ENCODE measurements around the gene CASTOR2.
"Not testable (repeated sequence)": the region's sequence is repeated elsewhere in the genome, so short reads cannot be mapped to it uniquely, and the experiment has no call there.

Gene CASTOR2

DNA sequence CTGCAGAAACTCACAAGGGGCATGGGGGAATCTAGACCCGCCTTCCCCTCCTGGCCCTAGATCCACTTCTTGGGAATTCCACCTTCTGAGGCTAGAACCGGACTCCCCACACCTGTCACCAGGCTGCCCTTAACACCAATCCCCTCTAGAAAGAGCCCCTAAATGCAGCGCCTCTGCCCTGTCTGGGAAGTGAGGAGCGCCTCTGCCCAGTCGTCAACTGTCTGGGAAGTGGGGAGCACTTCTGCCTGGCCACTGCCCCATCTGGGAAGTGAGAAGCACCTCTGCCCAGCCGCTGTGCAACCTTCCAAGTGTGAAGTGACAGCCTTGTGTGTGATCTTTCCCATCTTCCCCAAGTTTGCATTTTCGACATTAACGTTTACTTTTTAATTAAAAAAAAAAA, 100.3 kb downstream of the CASTOR2 start:
- H3K4me3 ChIP-seq (ENCODE audit: low read depth in 1 of 2, low read length in 2 of 2): no peak overlapping the region
- no peak for TF ChIP-seq EZH2 (IDR thresholded peaks at IDR 0.05; ENCODE audit: borderline replicate concordance, low read depth, low read length, severe bottlenecking)
- TF ChIP-seq, protein P1, sequence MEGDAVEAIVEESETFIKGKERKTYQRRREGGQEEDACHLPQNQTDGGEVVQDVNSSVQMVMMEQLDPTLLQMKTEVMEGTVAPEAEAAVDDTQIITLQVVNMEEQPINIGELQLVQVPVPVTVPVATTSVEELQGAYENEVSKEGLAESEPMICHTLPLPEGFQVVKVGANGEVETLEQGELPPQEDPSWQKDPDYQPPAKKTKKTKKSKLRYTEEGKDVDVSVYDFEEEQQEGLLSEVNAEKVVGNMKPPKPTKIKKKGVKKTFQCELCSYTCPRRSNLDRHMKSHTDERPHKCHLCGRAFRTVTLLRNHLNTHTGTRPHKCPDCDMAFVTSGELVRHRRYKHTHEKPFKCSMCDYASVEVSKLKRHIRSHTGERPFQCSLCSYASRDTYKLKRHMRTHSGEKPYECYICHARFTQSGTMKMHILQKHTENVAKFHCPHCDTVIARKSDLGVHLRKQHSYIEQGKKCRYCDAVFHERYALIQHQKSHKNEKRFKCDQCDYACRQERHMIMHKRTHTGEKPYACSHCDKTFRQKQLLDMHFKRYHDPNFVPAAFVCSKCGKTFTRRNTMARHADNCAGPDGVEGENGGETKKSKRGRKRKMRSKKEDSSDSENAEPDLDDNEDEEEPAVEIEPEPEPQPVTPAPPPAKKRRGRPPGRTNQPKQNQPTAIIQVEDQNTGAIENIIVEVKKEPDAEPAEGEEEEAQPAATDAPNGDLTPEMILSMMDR (IDR thresholded peaks at IDR 0.05; ENCODE audit: borderline replicate concordance, extremely low read depth, low read length, poor library complexity, severe bottlenecking): no peak
- peaks cover 76% of the 10 kb centered on the region for H3K36me3 ChIP-seq (ENCODE audit: insufficient read depth, low read length)

DNA sequence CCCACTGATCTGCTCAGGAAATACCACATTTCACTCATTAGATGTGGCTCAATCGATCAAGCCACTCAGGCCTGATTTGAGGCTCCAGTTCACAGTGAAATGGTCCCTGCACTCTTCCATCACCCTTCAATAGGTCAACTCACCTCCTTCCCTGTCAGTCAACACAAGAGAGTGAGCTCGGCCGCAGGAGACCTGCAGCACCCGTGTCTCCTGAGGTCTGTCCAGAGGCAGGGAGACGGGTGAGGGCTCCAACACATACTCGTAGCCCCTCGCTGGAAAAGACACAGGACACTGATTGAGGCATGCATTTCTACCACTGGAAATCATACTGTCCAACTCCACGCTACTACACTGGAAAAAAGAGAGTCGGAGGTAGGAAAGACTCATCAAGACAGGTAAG, 102.0 kb downstream of the CASTOR2 start:
- peaks cover 70% of the 10 kb centered on the region for H3K36me3 ChIP-seq (ENCODE audit: insufficient read depth, low read length)
- TF ChIP-seq, protein P1 (IDR thresholded peaks at IDR 0.05; ENCODE audit: borderline replicate concordance, extremely low read depth, low read length, poor library complexity, severe bottlenecking): no peak
- TF ChIP-seq EZH2 (IDR thresholded peaks at IDR 0.05; ENCODE audit: borderline replicate concordance, low read depth, low read length, severe bottlenecking): no peak
- ATAC-seq (ENCODE audit: insufficient read depth, low read depth): no peak

More for the DNA sequence above, 100.3 kb downstream of the CASTOR2 start:
- Histone ChIP-seq H3K4me1 (ENCODE audit: insufficient read depth, low read length) (no peaks in the 10 kb centered on the region), H4K20me1 (ENCODE audit: insufficient read depth, low read length) (no peaks in the 10 kb centered on the region), H3K9ac (ENCODE audit: low read depth, low read length) (no peak overlapping the region), H3K79me2 (ENCODE audit: insufficient read depth, low read length) (no peaks in the 10 kb centered on the region), H3K27me3 (ENCODE audit: insufficient read depth, low read length, poor library complexity) (no peaks in the 10 kb centered on the region), H3K9me3 (ENCODE audit: insufficient read depth, low read length, severe bottlenecking) (no peaks in the 10 kb centered on the region), H2AFZ (ENCODE audit: low read depth, low read length) (no peak overlapping the region), H3K4me2 (ENCODE audit: insufficient read depth, low read length) (no peak overlapping the region), H3K27ac (ENCODE audit: low read length) (no peak overlapping the region)
- ATAC-seq (ENCODE audit: insufficient read depth, low read depth): no peak
- DNase-seq: no peak

DNA sequence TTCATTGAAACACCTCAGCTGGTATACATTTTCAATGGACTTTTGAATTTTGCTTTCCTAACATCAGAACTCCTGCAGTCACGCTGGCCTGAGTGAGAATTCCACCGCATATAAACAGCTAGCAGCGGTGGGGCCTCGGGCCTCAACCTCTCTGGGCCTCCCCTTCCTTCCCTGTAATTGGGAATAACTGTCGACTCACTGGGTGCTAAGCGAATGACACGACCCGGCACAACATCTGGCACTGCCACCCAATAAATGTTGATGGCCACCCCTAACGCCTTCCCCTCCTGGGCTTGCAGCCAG, 108.4 kb downstream of the CASTOR2 start:
- Histone ChIP-seq H3K36me3 (ENCODE audit: insufficient read depth, low read length) (peaks cover 23% of the 10 kb centered on the region), H3K4me1 (ENCODE audit: insufficient read depth, low read length) (peaks cover 16% of the 10 kb centered on the region), H3K9me3 (ENCODE audit: insufficient read depth, low read length, severe bottlenecking) (no peaks in the 10 kb centered on the region), H3K9ac (ENCODE audit: low read depth, low read length) (peak overlapping the region; percentile 74), H3K4me2 (ENCODE audit: insufficient read depth, low read length) (peak overlapping the region; percentile 71), H3K79me2 (ENCODE audit: insufficient read depth, low read length) (peaks cover 17% of the 10 kb centered on the region), H3K4me3 (ENCODE audit: low read depth in 1 of 2, low read length in 2 of 2) (peak overlapping the region; percentile 50 to 97; a peak in 3 of 4 replicates), H3K27me3 (ENCODE audit: insufficient read depth, low read length, poor library complexity) (no peaks in the 10 kb centered on the region), H4K20me1 (ENCODE audit: insufficient read depth, low read length) (no peaks in the 10 kb centered on the region), H2AFZ (ENCODE audit: low read depth, low read length) (peak overlapping the region; percentile 100), H3K27ac (ENCODE audit: low read length) (peak overlapping the region; percentile 75)
- no peak; the same call in 2 of the 3 replicates for ATAC-seq (ENCODE audit: insufficient read depth, low read depth)
- no peak for DNase-seq
- no peak for TF ChIP-seq EZH2 (IDR thresholded peaks at IDR 0.05; ENCODE audit: borderline replicate concordance, low read depth, low read length, severe bottlenecking)
- TF ChIP-seq, protein P1 (IDR thresholded peaks at IDR 0.05; ENCODE audit: borderline replicate concordance, extremely low read depth, low read length, poor library complexity, severe bottlenecking): no peak

More for the DNA sequence above, 102.0 kb downstream of the CASTOR2 start:
- Histone ChIP-seq H3K9me3 (ENCODE audit: insufficient read depth, low read length, severe bottlenecking) (no peaks in the 10 kb centered on the region), H3K9ac (ENCODE audit: low read depth, low read length) (no peak overlapping the region), H3K79me2 (ENCODE audit: insufficient read depth, low read length) (no peaks in the 10 kb centered on the region), H3K27ac (ENCODE audit: low read length) (no peak overlapping the region), H3K27me3 (ENCODE audit: insufficient read depth, low read length, poor library complexity) (no peaks in the 10 kb centered on the region), H4K20me1 (ENCODE audit: insufficient read depth, low read length) (no peaks in the 10 kb centered on the region), H3K4me2 (ENCODE audit: insufficient read depth, low read length) (no peak overlapping the region), H2AFZ (ENCODE audit: low read depth, low read length) (no peak overlapping the region), H3K4me3 (ENCODE audit: low read depth in 1 of 2, low read length in 2 of 2) (no peak overlapping the region), H3K4me1 (ENCODE audit: insufficient read depth, low read length) (no peaks in the 10 kb centered on the region)
- DNase-seq: no peak

DNA sequence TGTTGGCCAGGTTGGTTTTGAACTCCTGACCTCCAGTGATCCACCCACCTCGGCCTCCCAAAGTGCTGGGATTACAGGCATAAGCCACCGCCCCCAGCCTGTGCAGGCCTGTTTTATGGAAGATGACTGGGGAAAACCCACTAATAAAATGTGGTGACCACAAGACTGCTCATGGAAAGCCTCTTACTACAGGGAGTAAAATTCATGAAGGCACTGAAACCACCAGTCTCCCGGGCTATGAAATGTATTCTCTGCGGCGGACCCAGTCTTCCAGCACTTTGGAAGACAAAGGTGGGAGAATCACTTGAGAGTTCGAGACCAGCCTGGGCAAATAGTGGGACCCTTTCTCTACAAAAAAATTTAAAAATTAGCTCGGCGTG, 109.7 kb downstream of the CASTOR2 start:
- DNase-seq; ATAC-seq (ENCODE audit: insufficient read depth, low read depth); H3K9me3 ChIP-seq (ENCODE audit: insufficient read depth, low read length, severe bottlenecking); H3K27me3 ChIP-seq (ENCODE audit: insufficient read depth, low read length, poor library complexity); H4K20me1 ChIP-seq (ENCODE audit: insufficient read depth, low read length): not testable (repeated sequence)
- Histone ChIP-seq H3K4me3 (ENCODE audit: low read depth in 1 of 2, low read length in 2 of 2) (peak overlapping the region; percentile 50 to 97; a peak in 3 of 4 replicates), H3K36me3 (ENCODE audit: insufficient read depth, low read length) (peaks cover 14% of the 10 kb centered on the region), H3K9ac (ENCODE audit: low read depth, low read length) (peak overlapping the region; percentile 74), H3K79me2 (ENCODE audit: insufficient read depth, low read length) (peaks cover 17% of the 10 kb centered on the region), H3K4me2 (ENCODE audit: insufficient read depth, low read length) (peak overlapping the region; percentile 71), H2AFZ (ENCODE audit: low read depth, low read length) (peak overlapping the region; percentile 100), H3K27ac (ENCODE audit: low read length) (peak overlapping the region; percentile 75), H3K4me1 (ENCODE audit: insufficient read depth, low read length) (peaks cover 16% of the 10 kb centered on the region)

Measured in DND-41 (cell line).